Uterus (tissue), 4 donors: ENCODE measurements around the gene SDK2. TPM values are rescaled to one million over a fixed set of nuclear protein-coding genes. Genes with fewer than 3 reads are reported as not detected.

Experiments
- DNase-seq, 2 donors: peaks; one replicate each; pipeline ENCODE4 v3.0.0-alpha.2; 2019 to 2020
- H3K27ac ChIP-seq, 2 donors: fragments of 200-600 bp; sonication (generic); 1 replicate in 1 of 2; 2 replicates in 1 of 2; pipeline ENCODE4 v1.5.1; 2016 to 2018
- H3K27me3 ChIP-seq, 2 donors: fragments of 200-600 bp; sonication (generic); one replicate each; pipeline ENCODE4 v1.5.1; 2018 to 2019; ENCODE audit warnings: control low read depth in 1 of 2
- H3K36me3 ChIP-seq, 2 donors: fragments of 200-600 bp; sonication (generic); one replicate each; pipeline ENCODE4 v1.5.1; 2019; ENCODE audit warnings: control low read depth in 1 of 2
- H3K4me1 ChIP-seq, 2 donors: fragments of 200-600 bp; sonication (generic); one replicate each; pipeline ENCODE4 v1.5.1; 2018 to 2019; ENCODE audit warnings: control low read depth in 1 of 2
- H3K4me3 ChIP-seq, 2 donors: fragments of 200-600 bp; sonication (generic); 1 replicate in 1 of 2; 2 replicates in 1 of 2; pipeline ENCODE4 v1.5.1; 2018 to 2019; ENCODE audit warnings: mild to moderate bottlenecking in 1 of 2
- H3K9me3 ChIP-seq, 2 donors: fragments of 200-600 bp; sonication (generic); one replicate each; pipeline ENCODE4 v1.5.1; 2019; ENCODE audit warnings: control low read depth in 1 of 2
- POLR2A ChIP-seq, 2 donors: fragments of 450-650 bp; IDR thresholded peaks; one replicate each; pipeline ENCODE4 v1.6.1; 2016; ENCODE audit warnings: antibody characterized with exemption in 2 of 2, mild to moderate bottlenecking in 1 of 2, moderate library complexity in 1 of 2
- intact Hi-C: fragments of 100-400 bp; cut with DNase I; formaldehyde crosslinking; loops from one replicate; pipeline ENCODE4 v1.15.1; 2023; ENCODE audit warnings: low total_unique reads
- total RNA-seq, 4 donors: library from RNA; depleted of rRNA in 3 of 4; stranded (reverse); fragments of >200 nt in 3 of 4; gene quantifications; one replicate each; pipeline versions ENCODE4 v1.1.0 to v1.2.4, GENCODE V29; 2014 to 2023
- TF ChIP-seq, protein P1 (sequence below), 4 experiments: fragments of 200-600 bp in 2 of 4; fragments of 450-650 bp in 2 of 4; sonication (generic) in 2 of 4; IDR thresholded peaks; one replicate each; pipeline ENCODE4 v1.5.1; 2016 to 2019; ENCODE audit warnings: antibody characterized with exemption in 4 of 4, mild to moderate bottlenecking in 2 of 4, moderate library complexity in 1 of 4
- donor health status: DM: yes; HTN: yes; CAD: no.

Gene SDK2
- total RNA-seq, 4 donors from 2014 or later = 1.1 to 5.0 TPM; not detected in 2

DNA sequence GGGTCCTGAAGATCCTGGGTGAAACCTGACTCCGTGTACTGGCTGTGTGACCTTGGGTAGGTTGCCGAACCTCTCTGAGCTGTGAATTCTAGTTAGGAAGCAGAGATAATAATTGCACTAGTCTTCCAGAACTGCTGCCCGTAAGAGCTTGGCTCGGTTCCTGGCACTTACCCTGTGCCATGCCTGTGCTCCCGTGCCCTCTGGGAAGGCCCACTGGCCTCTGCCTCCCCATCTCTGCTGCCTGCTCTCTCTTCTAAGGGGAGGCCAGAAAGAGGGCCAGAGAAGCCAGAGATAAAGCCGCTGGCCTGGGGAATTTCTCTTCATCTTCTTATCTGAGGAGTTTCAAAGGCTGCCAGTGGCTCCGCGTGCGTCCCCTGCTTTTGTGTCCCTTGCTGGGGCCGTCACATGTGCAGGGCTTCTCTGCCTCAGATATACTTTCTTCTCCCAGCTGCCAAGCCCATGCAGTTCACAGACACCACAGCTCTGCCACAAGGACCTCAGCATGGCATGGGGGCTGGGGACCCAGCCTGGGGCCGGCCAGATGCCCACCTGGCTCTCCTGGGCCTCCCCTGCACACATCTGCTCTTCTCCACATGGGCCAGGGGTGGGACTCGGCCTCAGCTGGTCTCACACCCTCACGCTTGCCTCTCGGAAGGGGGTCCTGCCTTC lies 145.2 kb downstream of the SDK2 start:
- H3K9me3 ChIP-seq = no peaks in the 10 kb centered on the region
- no peak for DNase-seq
- H3K36me3 ChIP-seq = no peaks in the 10 kb centered on the region
- H3K4me3 ChIP-seq = no peak overlapping the region
- intact Hi-C loops = no loop called here
- no peak for TF ChIP-seq POLR2A (IDR thresholded peaks at IDR 0.05)
- TF ChIP-seq, protein P1, sequence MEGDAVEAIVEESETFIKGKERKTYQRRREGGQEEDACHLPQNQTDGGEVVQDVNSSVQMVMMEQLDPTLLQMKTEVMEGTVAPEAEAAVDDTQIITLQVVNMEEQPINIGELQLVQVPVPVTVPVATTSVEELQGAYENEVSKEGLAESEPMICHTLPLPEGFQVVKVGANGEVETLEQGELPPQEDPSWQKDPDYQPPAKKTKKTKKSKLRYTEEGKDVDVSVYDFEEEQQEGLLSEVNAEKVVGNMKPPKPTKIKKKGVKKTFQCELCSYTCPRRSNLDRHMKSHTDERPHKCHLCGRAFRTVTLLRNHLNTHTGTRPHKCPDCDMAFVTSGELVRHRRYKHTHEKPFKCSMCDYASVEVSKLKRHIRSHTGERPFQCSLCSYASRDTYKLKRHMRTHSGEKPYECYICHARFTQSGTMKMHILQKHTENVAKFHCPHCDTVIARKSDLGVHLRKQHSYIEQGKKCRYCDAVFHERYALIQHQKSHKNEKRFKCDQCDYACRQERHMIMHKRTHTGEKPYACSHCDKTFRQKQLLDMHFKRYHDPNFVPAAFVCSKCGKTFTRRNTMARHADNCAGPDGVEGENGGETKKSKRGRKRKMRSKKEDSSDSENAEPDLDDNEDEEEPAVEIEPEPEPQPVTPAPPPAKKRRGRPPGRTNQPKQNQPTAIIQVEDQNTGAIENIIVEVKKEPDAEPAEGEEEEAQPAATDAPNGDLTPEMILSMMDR (IDR thresholded peaks at IDR 0.05) = no peak
- H3K4me1 ChIP-seq = no peaks in the 10 kb centered on the region
- no peak overlapping the region for H3K27ac ChIP-seq
- no peaks in the 10 kb centered on the region for H3K27me3 ChIP-seq

GRCh38 chr17:73498176-73498575 lies 146.1 kb downstream of the SDK2 start:
- Histone ChIP-seq H3K36me3 (no peaks in the 10 kb centered on the region), H3K27ac (no peak overlapping the region), H3K9me3 (no peaks in the 10 kb centered on the region), H3K4me1 (no peaks in the 10 kb centered on the region), H3K27me3 (no peaks in the 10 kb centered on the region), H3K4me3 (no peak overlapping the region)
- no peak for DNase-seq
- no peak for TF ChIP-seq POLR2A (IDR thresholded peaks at IDR 0.05)
- TF ChIP-seq, protein P1 (IDR thresholded peaks at IDR 0.05) = no peak
- intact Hi-C loops = no loop called here

- TF ChIP-seq, protein P1 (IDR thresholded peaks at IDR 0.05) = no peak
- TF ChIP-seq POLR2A (IDR thresholded peaks at IDR 0.05) = no peak
- no peaks in the 10 kb centered on the region for H3K4me1 ChIP-seq
- no peaks in the 10 kb centered on the region for H3K36me3 ChIP-seq
- DNase-seq = no peak
- H3K9me3 ChIP-seq = no peaks in the 10 kb centered on the region
- H3K27ac ChIP-seq = no peak overlapping the region
- H3K4me3 ChIP-seq = no peak overlapping the region
- H3K27me3 ChIP-seq = no peaks in the 10 kb centered on the region
- intact Hi-C loops = no loop called here
These were observed 146.5 kb downstream of the SDK2 start for GRCh38 chr17:73497721-73498120.

DNA sequence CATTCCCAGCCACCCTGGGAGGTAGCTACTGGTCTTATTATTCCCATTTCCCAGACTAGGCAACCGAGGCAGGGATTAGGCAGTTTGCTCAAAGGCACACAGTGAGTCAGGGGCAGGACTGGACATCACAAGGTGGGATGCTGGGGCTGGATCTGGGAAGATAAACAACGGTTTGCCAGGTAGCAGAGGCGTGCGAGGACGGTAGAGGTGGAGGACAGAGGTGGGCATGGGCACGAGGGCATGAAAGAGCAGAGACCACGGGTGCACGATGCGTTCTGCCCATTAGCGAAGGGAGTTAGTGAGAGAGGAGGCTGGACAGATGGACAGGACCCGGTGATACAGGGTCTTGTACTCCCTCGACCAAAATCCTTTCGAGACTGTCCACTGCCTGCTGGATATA lies 148.0 kb downstream of the SDK2 start:
- Histone ChIP-seq H3K27ac (no peak overlapping the region), H3K4me3 (no peak overlapping the region), H3K27me3 (no peaks in the 10 kb centered on the region), H3K9me3 (no peaks in the 10 kb centered on the region), H3K36me3 (no peaks in the 10 kb centered on the region), H3K4me1 (no peaks in the 10 kb centered on the region)
- intact Hi-C loops = no loop called here
- TF ChIP-seq, protein P1 (IDR thresholded peaks at IDR 0.05) = no peak
- TF ChIP-seq POLR2A (IDR thresholded peaks at IDR 0.05) = no peak
- no peak for DNase-seq

DNA sequence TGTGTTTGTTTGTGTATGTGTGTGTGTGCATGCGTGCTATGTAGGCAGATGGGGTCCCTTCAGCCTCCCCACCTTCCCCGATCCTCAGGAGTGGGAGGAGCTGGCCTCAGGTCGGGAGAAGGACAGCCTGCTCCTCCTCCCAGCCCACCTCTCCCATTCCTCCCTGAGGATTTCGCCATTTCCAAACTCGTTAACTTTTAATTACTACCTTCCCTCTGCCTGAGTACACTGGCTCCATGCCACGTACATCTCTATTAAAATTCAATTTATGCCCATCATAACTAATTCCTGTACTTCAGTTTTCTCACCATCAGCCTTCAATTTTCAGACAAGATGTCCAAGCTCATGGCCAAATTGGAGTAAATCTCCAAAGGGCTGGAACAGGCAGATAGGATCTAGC lies 148.6 kb downstream of the SDK2 start:
- no peak overlapping the region for H3K27ac ChIP-seq
- H3K36me3 ChIP-seq = no peaks in the 10 kb centered on the region
- H3K4me3 ChIP-seq = no peak overlapping the region
- no peak for DNase-seq
- no peaks in the 10 kb centered on the region for H3K27me3 ChIP-seq
- no peaks in the 10 kb centered on the region for H3K9me3 ChIP-seq
- intact Hi-C loops = no loop called here
- no peak for TF ChIP-seq POLR2A (IDR thresholded peaks at IDR 0.05)
- TF ChIP-seq, protein P1 (IDR thresholded peaks at IDR 0.05) = no peak
- H3K4me1 ChIP-seq = no peaks in the 10 kb centered on the region
